ENCODE results near the gene SCLY. TPM values are rescaled to one million over a fixed set of nuclear protein-coding genes. Genes with fewer than 3 reads are reported as not detected.

Gene SCLY
- total RNA-seq, 1 experiment from 2014 or later: 69.9 TPM

- no peak overlapping the region for H3K4me3 ChIP-seq (ENCODE audit: low read depth, low read length, poor library complexity, severe bottlenecking)
- H3K4me1 ChIP-seq (ENCODE audit: insufficient read depth, low read length, poor library complexity, severe bottlenecking): no peaks in the 10 kb centered on the region
- no peaks in the 10 kb centered on the region for H3K36me3 ChIP-seq (ENCODE audit: insufficient read depth, low read length, poor library complexity, severe bottlenecking)
- no peak overlapping the region for H3K27ac ChIP-seq (ENCODE audit: low read depth, low read length, poor library complexity, severe bottlenecking)
- DNase-seq (ENCODE audit: low spot score): no peak
- BruUV-seq (replicated peaks): no TSS peak
- ChIA-PET POLR2A (ENCODE audit: low non-redundant PET) (no interaction called here), CTCF (no interaction called here)
- no peaks in the 10 kb centered on the region for H3K27me3 ChIP-seq (replicated peaks; ENCODE audit: insufficient read depth, low read depth, low read length, poor library complexity)
- intact Hi-C loops (cut with micrococcal nuclease; ENCODE audit: unreplicated experiment): no loop called here
- no peaks in the 10 kb centered on the region for H3K9me3 ChIP-seq (ENCODE audit: low read depth, low read length, poor library complexity, severe bottlenecking)
- TF ChIP-seq CTCF (conservative IDR thresholded peaks at IDR 0.05; ENCODE audit: low read depth, low read length) (no peak), EZH2 (IDR thresholded peaks at IDR 0.05; ENCODE audit: borderline replicate concordance, low read depth, low read length, poor library complexity, severe bottlenecking) (no peak)
Measured at GRCh38 chr2:238130111-238130695, 69.4 kb downstream of the SCLY start.

GRCh38 chr2:238130696-238131628 is 70.2 kb downstream of the SCLY start:
- no peaks in the 10 kb centered on the region for H3K4me1 ChIP-seq (ENCODE audit: insufficient read depth, low read length, poor library complexity, severe bottlenecking)
- H3K4me3 ChIP-seq (ENCODE audit: low read depth, low read length, poor library complexity, severe bottlenecking): no peak overlapping the region
- no peaks in the 10 kb centered on the region for H3K36me3 ChIP-seq (ENCODE audit: insufficient read depth, low read length, poor library complexity, severe bottlenecking)
- no peak overlapping the region for H3K27ac ChIP-seq (ENCODE audit: low read depth, low read length, poor library complexity, severe bottlenecking)
- H3K9me3 ChIP-seq (ENCODE audit: low read depth, low read length, poor library complexity, severe bottlenecking): no peaks in the 10 kb centered on the region
- ChIA-PET POLR2A (ENCODE audit: low non-redundant PET) (no interaction called here), CTCF (no interaction called here)
- intact Hi-C loops (cut with micrococcal nuclease; ENCODE audit: unreplicated experiment): no loop called here
- no peak for TF ChIP-seq CTCF (conservative IDR thresholded peaks at IDR 0.05; ENCODE audit: low read depth, low read length)
- no peak for TF ChIP-seq EZH2 (IDR thresholded peaks at IDR 0.05; ENCODE audit: borderline replicate concordance, low read depth, low read length, poor library complexity, severe bottlenecking)
- H3K27me3 ChIP-seq (replicated peaks; ENCODE audit: insufficient read depth, low read depth, low read length, poor library complexity): no peaks in the 10 kb centered on the region
- no TSS peak for BruUV-seq (replicated peaks)
- no peak for DNase-seq (ENCODE audit: low spot score)

GRCh38 chr2:238131761-238132462 is 71.1 kb downstream of the SCLY start:
- DNase-seq (ENCODE audit: low spot score): no peak
- no TSS peak for BruUV-seq (replicated peaks)
- Histone ChIP-seq H3K27me3 (replicated peaks; ENCODE audit: insufficient read depth, low read depth, low read length, poor library complexity) (no peaks in the 10 kb centered on the region), H3K4me1 (ENCODE audit: insufficient read depth, low read length, poor library complexity, severe bottlenecking) (no peaks in the 10 kb centered on the region), H3K27ac (ENCODE audit: low read depth, low read length, poor library complexity, severe bottlenecking) (no peak overlapping the region), H3K9me3 (ENCODE audit: low read depth, low read length, poor library complexity, severe bottlenecking) (no peaks in the 10 kb centered on the region), H3K4me3 (ENCODE audit: low read depth, low read length, poor library complexity, severe bottlenecking) (no peak overlapping the region), H3K36me3 (ENCODE audit: insufficient read depth, low read length, poor library complexity, severe bottlenecking) (no peaks in the 10 kb centered on the region)
- intact Hi-C loops (cut with micrococcal nuclease; ENCODE audit: unreplicated experiment): no loop called here
- ChIA-PET CTCF (no interaction called here), POLR2A (ENCODE audit: low non-redundant PET) (no interaction called here)
- TF ChIP-seq EZH2 (IDR thresholded peaks at IDR 0.05; ENCODE audit: borderline replicate concordance, low read depth, low read length, poor library complexity, severe bottlenecking) (no peak), CTCF (conservative IDR thresholded peaks at IDR 0.05; ENCODE audit: low read depth, low read length) (no peak)
